GM18517 (cell line): ENCODE results near the gene PILRA.
A peak's percentile ranks its signal among the peaks of the same experiment; 100 is the strongest.
"Not testable (repeated sequence)": the region's sequence is repeated elsewhere in the genome, so short reads cannot be mapped to it uniquely, and the experiment has no call there.

Source experiments
- ATAC-seq: cut with Tn5 transposase; IDR thresholded peaks from one replicate; pipeline ENCODE4 v1.9.1; 2021; ENCODE audit warnings: mild to moderate bottlenecking, moderate library complexity; ENCODE audit not compliant: unreplicated experiment

Gene PILRA

DNA sequence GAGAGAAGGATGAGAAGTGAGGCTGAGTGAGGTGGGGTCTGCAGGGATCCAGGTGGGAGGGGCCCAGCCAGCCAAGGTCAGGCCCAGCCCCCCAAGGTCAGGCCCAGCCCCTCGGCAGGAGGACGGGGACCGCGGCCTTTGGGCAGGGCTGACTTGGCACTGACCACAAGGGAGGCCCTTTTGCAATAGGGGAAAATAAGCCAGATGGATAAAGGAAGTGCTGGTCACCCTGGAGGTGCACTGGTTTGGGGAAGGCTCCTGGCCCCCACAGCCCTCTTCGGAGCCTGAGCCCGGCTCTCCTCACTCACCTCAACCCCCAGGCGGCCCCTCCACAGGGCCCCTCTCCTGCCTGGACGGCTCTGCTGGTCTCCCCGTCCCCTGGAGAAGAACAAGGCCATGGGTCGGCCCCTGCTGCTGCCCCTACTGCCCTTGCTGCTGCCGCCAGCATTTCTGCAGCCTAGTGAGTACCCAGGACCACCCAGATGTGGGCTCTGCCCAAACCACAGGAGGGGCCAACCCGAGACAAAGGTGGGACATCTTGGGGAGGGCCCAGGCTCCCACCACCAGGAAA, at the start of gene PILRA:
TSS of gene PILRA (plus strand) at position 227 of the 571 bp plus-strand sequence. CDS start at position 397, 170 bp downstream.
- ATAC-seq, result no peak

DNA sequence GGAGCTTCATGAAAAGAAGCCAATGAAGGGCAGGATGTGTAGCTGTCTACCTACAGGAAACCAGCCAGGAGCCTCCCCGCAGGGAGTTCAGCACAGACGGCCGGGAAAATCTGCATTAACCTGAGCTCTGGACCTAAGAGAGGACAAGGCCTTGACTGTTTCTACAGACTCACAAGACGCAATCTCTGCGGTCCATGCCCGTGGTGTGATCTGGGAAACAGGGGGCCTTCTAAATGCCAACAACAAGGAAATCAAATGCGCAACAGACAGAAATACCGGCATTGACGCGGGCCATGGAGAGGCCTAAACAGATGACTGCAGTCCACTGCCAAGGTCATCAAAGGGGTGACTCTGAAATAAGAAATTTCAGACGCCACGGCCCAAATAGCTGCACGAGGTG, 49.1 kb upstream of the PILRA start:
- ATAC-seq, result not testable (repeated sequence)

DNA sequence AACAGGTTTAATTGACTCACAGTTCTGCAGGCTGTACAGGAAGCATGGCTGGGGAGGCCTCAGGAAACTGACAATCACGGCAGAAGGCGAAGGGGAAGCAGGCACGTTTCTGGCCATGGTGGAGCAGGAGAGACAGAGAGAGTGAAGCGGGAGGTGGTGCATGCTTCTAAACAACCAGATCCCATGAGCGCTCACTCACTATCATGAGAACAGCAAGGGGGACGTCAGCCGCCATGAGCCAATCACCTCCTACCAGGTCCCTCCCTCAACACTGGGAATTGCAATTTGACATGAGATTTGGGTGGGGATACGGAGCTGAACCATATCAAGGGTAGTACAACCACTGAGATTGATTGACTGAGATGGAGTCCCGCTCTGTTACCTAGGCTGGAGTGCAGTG, 47.6 kb upstream of the PILRA start:
- ATAC-seq, result not testable (repeated sequence)

DNA sequence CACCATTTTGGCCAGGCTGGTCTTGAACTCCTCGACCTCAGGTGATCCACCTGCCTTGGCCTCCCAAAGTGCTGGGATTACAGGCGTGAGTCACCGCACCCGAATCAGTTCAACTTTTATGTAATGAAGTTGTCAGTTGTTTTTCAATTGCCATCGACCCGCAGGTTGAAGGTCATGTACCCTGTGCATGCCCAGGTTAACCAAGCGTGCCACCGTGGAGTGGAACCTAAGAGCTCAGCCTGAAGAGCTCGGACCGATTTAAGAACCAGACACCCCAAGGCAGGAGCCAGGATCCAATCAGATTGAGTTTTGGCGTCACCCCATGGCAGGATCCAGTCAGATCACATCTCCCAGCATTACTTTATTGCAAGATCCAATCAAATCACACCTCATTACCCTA, 46.4 kb upstream of the PILRA start:
- ATAC-seq, result not testable (repeated sequence)

DNA sequence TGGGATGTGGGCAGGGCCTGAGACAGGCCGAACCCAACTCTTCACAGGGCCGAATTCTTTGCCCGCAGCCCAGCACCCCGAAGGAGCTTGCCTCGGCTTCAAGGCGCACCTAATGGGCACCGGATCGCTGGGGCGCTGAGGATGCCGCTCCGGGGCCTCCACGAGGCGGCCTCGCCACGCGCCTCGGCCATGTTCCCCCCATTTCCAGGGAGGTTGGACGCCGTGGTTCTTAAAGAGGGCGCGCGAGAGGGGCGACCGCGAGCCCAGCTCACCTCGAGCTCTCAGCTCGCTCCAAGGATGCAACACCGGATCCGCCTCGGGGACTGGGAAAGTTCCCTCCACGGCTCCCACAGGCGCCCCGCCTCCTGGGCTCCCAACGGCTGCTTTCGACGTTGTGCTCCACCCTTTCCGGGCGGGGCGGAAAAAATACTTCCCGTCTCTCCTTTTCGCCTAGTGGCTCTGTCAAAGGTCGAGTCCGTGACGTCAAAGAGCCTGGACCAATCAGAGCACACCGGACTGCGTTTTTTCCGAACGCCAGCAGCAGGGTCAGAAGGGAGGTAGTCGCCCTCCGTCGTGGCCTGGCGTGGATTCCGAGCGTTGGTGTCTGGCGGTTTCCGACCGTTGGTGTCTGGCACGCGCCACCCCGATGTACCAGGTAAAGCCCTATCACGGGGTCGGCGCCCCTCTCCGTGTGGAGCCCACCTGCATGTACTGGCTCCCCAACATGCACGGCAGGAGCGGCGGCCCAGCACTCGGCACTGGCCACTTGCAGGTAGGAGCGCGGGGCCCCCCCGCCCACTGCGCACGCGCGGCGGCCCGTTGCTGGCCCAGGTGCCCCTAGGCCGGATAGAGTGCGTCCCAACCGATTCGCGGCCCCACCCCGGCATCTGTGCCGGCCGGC, 37.5 kb upstream of the PILRA start:
- peak; percentile 97 for ATAC-seq

DNA sequence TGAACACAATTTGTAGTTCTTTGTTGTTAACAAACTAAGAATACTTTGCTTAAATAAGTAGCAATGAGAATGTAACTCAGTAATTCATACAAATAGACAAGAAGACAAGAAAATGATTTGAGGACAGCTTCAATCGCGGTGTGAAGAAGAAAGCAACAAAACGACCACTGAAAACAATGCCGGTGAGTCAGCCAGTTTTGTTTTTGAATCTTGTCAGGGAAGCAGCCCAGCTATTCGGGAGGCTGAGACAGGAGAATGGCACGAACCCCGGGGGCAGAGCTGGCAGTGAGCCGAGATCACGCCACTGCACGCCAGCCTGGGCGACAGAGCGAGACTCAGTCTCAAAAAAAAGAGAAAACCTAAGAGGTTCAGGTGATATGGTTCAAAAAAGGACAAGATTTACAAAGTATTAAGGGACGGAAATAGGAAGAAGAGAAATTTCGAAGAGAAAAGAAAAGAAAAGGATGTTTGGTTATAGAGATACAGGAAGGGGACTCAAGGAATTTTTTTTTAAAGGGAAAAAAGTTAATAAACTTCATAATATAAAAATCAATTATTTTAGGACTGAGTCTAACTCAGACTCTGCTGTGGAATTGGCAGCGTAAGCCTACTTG, 35.1 kb upstream of the PILRA start:
- not testable (repeated sequence) for ATAC-seq

DNA sequence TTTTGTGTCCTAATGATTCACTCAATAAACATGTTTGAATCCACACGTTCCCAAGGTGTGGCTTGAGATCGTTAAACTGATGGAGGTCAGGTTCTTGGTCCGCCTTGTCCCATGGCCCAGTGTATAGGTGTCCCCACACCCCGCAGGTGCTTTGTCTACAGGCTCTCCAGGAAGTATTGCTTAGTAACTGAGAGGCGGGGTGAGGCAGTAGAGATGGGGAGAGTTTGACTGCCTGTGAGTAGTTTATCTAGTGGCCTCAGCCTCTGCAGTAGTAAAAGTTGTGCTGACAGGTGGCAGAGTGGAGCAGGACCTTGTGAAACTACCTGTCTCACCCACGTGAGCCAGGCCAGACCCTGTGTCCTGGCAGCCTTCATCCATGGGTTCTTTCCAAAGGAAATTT, 32.0 kb upstream of the PILRA start:
- ATAC-seq, result not testable (repeated sequence)

DNA sequence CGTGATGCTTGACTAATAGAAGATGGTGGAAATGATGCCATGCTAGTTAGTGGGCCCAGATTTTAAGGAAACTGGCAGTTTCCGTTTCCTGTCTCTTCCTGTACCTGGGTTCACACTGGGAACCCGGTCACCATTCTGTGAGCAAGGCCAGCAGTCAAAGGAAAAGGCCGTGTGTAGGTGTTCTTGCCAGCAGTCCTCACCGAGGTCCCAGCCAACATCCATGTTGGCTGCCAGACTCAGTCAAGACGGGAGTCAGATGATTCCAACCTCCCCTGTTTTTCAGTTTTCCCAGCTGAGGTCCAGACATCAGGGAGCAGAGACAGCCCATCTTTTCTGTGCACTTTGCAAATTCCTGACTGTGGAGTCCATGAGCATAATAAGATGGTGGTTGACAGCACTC, 30.5 kb upstream of the PILRA start:
- no peak for ATAC-seq

DNA sequence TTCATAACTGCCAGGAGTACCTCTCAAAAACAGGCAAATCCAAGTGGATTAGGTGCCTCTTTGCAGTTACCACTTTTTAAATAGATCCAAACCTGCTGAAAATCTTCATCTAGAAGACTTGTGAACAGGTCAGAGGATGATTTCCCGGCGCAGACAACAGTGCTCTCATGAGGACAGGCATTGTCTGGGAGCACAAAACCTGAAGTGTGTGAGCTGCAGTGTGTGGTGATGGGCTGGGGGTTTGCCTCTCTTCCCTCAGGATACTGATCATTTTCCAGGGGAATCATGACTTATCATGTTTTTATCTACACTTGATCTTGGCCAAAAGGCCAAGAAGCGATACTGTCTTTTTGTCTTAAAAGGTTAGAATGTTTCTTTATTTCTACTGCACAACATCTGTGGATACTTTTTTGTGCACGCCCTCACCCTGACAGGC, 29.1 kb upstream of the PILRA start:
- ATAC-seq, result not testable (repeated sequence)

DNA sequence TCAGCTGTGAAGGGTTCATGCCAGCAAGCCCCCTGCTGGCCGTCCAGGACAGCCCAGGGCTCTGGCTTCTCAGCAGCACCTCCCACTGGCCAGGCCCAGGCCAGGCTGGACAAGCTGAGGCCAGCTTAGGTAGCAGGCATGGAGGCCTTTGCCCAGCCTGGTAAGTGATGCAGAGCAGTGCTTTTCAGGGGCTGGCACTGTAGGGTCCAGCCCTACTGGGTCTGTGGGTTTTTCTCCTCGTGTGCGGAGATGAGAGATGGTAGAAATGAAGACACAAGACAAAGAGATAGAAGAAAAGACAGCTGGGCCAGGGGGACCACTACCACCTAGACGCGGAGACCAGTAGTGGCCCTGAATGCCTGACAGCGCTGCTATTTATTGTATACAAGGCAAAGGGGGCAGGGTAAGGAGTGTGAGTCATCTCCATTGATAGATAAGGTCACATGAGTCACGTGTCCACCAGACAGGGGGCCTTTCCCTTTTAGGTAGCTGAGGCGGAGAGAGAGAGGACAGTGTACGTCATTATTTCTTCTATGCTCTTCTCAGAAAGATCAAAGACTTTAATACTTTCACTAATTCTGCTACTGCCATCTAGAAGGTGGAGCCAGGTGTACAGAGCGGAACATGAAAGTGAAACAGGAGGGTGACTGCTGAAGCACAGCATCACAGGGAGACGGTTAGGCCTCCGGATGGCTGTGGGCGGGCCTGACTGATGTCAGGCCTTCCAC, 28.6 kb upstream of the PILRA start:
- peak; percentile 56 for ATAC-seq

DNA sequence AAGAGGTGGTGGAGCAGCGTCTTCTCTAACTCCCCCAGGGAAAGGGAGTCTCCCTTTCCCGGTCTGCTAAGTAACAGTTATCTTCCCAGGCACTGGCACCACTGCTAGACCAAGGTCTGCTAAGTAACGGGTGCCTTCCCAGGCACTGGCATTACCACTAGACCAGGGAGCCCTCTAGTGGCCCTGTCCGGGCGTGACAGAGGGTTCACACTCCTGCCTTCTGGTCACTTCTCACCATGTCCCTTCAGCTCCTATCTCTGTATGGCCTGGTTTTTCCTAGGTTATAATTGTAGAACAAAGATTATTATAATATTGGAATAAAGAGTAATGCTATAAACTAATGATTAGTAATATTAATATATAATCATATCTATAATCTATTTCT, 28.0 kb upstream of the PILRA start:
- peak; percentile 32 for ATAC-seq

DNA sequence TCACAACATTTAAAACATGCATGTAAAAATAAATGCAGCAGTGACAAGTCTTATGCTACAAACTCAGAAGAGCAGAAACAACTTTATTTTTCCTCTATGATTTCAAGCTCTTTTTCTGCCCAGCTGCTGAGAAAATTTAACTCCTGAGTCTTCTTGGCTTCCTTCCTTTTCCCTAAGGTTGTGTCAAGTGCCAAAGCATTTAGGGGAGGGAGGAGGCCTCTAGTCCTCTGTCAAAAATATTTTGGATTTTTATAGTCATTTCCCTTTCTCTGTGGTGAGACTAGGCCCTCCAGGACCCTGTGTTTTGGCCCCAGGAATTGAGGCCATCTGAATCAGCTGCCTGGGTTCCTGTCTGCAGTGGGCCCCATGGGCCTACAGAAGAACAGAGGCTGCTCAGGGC, 26.4 kb upstream of the PILRA start:
- no peak for ATAC-seq

DNA sequence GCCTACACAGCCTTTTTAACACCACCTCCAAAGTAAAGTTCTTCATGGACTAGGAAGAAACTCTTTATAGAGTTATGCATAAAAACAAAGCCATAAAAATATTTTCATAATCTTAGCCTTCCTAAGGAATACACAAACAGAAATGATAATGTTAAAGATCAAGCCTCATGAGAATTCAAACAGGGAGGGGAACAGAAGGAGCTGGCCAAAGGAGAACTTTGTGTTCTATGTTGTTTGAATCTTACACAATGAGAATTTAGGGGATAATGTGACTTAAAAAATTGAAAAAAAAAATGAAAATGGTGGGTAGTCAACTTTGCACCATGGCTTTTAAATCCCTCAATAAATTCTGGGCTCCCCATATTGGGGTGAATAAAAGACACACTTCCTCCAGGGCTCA, 24.5 kb upstream of the PILRA start:
- no peak for ATAC-seq

DNA sequence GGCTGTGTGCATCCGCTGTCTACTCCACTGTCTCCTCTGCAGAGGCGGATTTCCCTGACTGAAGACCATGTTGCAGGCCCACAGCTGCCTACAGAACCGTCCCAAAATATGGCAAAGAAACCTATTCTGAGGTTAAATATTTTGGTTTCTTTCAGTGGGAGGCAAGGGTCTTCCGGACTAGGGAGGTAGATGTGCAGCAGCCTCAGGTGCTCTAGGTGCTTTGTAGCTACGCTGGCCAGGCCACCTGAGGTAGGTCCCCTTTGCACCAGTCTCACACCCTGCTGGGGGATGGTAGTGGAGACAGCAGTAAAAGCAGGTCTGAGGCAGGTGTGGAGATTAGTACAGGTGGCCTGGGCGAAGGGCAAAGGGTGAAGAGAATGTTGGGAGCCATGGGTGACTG, 23.5 kb upstream of the PILRA start:
- no peak for ATAC-seq

DNA sequence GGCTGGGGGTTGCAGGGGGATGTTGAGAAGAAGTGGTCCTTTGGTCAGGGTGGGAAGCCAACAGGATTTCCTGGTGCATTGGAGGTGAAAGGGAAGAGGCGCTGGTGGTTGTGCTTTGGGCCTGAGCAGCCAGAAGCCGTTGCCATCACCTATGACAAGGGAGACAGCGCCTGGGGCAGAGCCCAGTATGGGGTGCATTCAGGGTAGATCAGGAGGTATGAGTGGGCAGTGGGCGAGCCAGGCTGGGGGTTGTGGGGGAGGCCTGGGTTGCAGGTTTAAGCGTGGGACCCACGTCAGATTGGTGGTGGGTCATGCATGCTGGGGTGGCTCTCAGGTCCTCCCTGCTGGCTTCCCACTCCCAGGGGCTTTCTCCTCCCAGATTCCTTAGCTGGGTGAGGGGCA, 21.6 kb upstream of the PILRA start:
- ATAC-seq, result no peak

DNA sequence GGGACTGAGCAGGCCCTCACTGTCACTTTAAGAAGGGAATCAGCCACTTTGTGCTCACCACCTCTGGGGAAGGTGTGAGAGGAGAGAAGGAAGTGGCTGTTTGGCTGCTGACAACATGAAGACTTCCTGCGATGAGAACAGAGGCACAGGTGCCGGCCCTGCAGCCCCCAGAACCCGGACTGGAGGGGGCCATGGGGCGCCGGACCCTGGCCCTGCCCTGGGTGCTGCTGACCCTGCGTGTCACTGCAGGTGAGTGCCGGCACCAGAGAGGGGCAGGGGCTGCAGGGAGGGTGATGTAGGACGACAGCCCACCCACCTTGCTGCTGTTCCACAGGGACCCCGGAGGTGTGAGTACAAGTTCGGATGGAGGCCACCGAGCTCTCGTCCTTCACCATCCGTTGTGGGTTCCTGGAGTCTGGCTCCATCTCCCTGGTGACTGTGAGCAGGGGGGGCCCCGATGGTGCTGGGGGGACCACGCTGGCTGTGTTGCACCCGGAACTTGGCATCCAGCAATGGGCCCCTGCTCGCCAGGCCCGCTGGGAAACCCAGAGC, 21.0 kb upstream of the PILRA start:
- not testable (repeated sequence) for ATAC-seq

DNA sequence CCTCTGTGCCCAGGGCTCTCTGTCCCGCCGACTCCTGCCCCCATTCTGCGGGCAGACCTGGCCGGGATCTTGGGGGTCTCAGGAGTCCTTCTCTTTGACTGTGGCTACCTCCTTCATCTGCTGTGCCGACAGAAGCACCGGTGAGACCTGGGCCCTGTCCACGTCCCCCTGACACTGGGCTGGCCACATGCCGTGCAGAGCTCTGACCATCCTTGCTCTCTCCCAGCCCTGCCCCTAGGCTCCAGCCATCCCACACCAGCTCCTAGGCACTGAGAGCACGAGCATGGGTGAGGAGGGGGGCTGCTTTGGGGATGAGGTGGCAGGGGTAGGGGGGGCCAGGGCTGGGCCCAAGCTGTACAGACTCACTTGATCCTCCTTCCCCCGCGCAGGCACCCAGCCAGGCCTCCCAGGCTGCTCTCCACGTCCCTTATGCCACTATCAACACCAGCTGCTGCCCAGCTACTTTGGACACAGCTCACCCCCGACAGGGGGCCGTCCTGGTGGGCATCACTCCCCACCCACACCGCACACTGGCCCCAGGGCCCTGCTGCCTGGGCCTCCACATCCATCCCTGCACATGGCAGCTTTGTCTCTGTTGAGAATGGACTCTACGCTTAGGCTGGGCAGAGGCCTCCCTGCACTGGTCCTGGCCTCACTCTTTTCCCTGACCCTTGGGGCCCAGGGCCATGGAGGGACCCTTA, 20.2 kb upstream of the PILRA start:
- ATAC-seq, result no peak

DNA sequence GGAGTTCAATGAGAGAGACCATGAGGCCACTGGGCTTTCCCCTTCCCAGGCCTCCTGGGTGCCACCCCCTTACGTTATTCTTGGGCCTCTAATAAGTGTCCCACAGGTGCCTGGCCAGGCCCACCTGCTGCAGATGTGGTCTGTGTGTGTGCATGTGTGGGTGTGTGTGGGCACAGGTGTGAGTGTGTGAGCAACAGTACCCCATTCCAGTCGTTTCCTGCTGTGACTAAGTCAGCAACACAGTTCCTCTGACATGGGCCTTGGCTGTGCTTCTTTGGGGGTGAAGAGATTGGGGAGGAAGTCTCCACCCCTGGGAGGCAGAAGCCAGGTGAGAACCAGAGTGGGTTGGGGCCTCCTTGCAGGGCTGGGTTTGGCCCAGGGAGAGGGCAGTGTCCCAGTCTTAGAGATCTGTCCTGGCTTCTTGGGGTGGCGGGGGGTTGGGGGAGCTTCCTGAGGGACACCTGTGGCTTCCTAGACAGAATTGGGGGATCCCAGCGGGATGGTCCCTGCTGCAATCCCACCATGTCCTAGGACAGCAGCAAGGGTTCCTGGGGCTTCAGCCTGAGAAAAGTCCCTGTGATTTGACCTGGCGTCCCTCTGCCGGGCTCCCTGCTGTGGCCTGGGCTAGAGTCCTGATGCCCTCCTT, 19.5 kb upstream of the PILRA start:
- no peak for ATAC-seq

DNA sequence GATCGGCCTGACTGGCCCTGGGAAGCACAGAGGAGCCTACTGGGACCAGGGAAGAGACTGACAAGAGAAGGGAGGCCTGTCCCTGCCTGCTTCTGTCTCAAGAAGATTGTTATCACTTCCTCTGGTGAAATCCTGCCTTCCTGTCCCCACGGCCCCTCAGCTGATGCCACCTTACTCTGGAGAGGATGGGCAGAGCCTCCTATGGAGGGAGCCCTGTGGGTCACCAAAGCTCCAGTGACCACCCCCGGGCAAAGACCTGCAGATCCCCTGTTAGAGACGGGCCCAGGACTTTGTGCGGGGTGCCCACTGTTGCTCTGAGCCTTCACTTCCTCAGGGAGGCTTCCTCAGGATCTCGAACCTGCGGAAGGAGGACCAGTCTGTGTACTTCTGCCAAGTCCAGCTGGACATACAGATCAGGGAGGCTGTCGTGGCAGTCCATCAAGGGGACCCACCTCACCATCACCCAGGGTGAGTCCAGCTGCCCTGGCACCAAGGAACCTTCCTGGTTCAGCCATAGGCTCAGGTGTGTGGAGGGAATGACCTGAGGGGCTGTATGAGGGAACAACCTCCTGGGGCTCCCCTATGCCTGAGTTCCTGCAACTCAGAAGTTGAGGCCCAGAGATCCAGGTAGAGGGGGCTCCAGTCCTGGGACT, 16.7 kb upstream of the PILRA start:
- ATAC-seq, result no peak
